Parathyroid adenoma (tissue), 2 donors: Measurements from ENCODE around the gene PLAGL1.

ENCODE experiments used
- H2AFZ ChIP-seq: fragments of 300-600 bp; sonication (generic); one replicate; pipeline ENCODE4 v1.7.0; 2017; ENCODE audit warnings: antibody characterized with exemption, mild to moderate bottlenecking
- H3K27ac ChIP-seq: fragments of 300-600 bp; sonication (generic); one replicate; pipeline ENCODE4 v1.7.0; 2017
- H3K27me3 ChIP-seq: fragments of 300-600 bp; sonication (generic); one replicate; pipeline ENCODE4 v1.7.0; 2017; ENCODE audit warnings: low read length; ENCODE audit not compliant: control insufficient read depth, insufficient read depth
- H3K36me3 ChIP-seq: fragments of 300-600 bp; sonication (generic); one replicate; pipeline ENCODE4 v1.7.0; 2017; ENCODE audit warnings: low read length; ENCODE audit not compliant: control insufficient read depth, insufficient read depth
- H3K4me1 ChIP-seq: fragments of 300-600 bp; sonication (generic); one replicate; pipeline ENCODE4 v1.7.0; 2017; ENCODE audit warnings: control low read depth
- H3K4me2 ChIP-seq: fragments of 300-600 bp; sonication (generic); one replicate; pipeline ENCODE4 v1.7.0; 2017; ENCODE audit warnings: low read length
- H3K4me3 ChIP-seq: fragments of 300-600 bp; sonication (generic); one replicate; pipeline ENCODE4 v1.7.0; 2017; ENCODE audit warnings: low read depth, low read length
- H3K79me2 ChIP-seq: fragments of 300-600 bp; sonication (generic); one replicate; pipeline ENCODE4 v1.7.0; 2017; ENCODE audit warnings: control low read depth
- H3K9ac ChIP-seq: fragments of 300-600 bp; sonication (generic); one replicate; pipeline ENCODE4 v1.7.0; 2017; ENCODE audit warnings: mild to moderate bottlenecking
- H3K9me3 ChIP-seq: fragments of 300-600 bp; sonication (generic); one replicate; pipeline ENCODE4 v1.7.0; 2017; ENCODE audit warnings: low read length; ENCODE audit not compliant: control insufficient read depth
- TF ChIP-seq, protein P1 (sequence below): fragments of 300-600 bp; sonication (generic); IDR thresholded peaks from one replicate; pipeline ENCODE4 v1.7.0; 2017; ENCODE audit warnings: antibody characterized with exemption, mild to moderate bottlenecking
- donor health status: primary hyperparathyroidism.

PLAGL1 gene

DNA sequence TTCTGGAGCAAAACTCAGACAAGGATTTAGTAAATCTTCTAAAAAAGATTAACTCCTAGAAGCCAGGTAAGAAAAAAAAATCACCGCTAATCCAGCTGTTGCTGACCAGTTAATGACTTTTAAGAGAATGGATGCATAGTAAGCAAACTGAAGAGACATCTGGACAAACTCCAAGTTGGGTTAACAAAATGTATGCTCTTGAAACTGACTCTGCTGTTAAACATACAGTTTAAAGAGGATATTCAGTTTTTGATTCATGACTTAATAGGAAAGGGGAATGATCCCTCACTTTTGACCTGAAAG lies 70.4 kb downstream of the PLAGL1 start:
- no peak overlapping the region for H2AFZ ChIP-seq
- H3K4me3 ChIP-seq, result no peak overlapping the region
- no peak overlapping the region for H3K9ac ChIP-seq
- TF ChIP-seq, protein P1, sequence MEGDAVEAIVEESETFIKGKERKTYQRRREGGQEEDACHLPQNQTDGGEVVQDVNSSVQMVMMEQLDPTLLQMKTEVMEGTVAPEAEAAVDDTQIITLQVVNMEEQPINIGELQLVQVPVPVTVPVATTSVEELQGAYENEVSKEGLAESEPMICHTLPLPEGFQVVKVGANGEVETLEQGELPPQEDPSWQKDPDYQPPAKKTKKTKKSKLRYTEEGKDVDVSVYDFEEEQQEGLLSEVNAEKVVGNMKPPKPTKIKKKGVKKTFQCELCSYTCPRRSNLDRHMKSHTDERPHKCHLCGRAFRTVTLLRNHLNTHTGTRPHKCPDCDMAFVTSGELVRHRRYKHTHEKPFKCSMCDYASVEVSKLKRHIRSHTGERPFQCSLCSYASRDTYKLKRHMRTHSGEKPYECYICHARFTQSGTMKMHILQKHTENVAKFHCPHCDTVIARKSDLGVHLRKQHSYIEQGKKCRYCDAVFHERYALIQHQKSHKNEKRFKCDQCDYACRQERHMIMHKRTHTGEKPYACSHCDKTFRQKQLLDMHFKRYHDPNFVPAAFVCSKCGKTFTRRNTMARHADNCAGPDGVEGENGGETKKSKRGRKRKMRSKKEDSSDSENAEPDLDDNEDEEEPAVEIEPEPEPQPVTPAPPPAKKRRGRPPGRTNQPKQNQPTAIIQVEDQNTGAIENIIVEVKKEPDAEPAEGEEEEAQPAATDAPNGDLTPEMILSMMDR, result no peak
- H3K27me3 ChIP-seq, result no peaks in the 10 kb centered on the region
- H3K4me2 ChIP-seq, result no peak overlapping the region
- no peaks in the 10 kb centered on the region for H3K79me2 ChIP-seq
- no peak overlapping the region for H3K27ac ChIP-seq
- no peaks in the 10 kb centered on the region for H3K4me1 ChIP-seq
- H3K9me3 ChIP-seq, result no peaks in the 10 kb centered on the region
- no peaks in the 10 kb centered on the region for H3K36me3 ChIP-seq

DNA sequence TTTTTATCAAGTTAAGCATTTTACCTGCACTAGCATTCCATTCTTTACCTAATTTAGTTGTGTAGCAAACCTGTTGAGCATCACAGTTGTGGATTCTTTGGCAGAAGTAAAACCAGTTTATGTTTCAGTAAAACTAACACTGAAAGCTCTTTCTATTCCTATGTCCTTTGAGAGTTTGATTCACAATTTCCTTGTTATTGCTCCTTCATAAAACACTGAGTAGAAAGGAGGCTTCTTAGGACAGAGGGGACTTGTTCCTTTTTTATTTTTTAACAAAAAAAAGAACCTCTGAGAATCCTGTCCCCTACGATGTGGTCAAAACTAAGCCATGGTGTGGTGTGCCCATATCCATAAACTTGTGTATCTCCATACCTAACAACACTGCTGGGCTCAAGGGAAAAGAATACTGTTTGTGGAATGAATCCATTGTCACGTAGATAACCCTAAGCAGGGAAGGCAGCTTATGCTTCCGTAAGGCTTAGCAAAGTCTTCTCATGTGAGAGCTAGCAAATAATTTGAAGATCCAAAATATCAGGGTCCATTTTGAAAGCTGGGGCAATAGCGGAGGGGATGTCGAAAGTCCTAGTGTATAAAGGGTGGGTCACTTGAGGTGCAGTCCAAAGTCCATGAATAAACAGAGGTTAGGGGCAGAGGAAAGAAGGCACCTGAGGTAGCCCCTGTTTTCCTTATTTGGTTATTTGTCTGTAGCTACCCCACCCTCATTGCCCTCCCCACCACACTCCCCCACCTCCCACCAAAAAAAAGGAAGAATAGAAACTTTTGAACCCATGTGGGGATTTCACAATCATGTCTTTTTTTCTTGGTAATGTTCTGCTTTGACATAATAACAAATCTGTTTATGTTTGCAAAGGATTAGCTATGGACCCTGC lies 71.0 kb downstream of the PLAGL1 start:
- H3K9ac ChIP-seq, result no peak overlapping the region
- H3K36me3 ChIP-seq, result no peaks in the 10 kb centered on the region
- H3K4me2 ChIP-seq, result no peak overlapping the region
- H3K27me3 ChIP-seq, result no peaks in the 10 kb centered on the region
- no peak overlapping the region for H2AFZ ChIP-seq
- H3K9me3 ChIP-seq, result no peaks in the 10 kb centered on the region
- no peak overlapping the region for H3K4me3 ChIP-seq
- H3K79me2 ChIP-seq, result no peaks in the 10 kb centered on the region
- no peaks in the 10 kb centered on the region for H3K4me1 ChIP-seq
- TF ChIP-seq, protein P1, result no peak
- H3K27ac ChIP-seq, result no peak overlapping the region

DNA sequence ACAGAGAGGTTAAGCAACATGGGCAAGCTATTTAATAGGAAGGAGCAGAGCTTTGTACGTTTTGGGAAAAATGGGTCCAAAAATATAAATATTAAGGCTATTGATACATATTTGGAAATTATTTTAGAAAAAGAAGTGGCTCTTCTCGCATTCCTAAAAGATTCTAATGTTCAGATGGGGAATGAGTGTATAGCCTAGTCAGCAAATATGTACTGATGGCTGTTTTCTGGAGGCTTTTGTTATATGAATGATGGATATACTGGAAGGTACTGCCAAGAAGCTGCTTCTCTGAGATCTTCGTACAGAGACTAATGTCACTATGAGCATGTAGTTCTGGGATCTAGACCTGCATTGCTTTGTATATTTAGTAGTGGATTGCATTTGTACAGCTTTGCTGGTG lies 71.7 kb downstream of the PLAGL1 start:
- H3K4me3 ChIP-seq, result no peak overlapping the region
- no peaks in the 10 kb centered on the region for H3K9me3 ChIP-seq
- no peak overlapping the region for H2AFZ ChIP-seq
- H3K36me3 ChIP-seq, result no peaks in the 10 kb centered on the region
- no peak overlapping the region for H3K9ac ChIP-seq
- TF ChIP-seq, protein P1, result no peak
- H3K27me3 ChIP-seq, result no peaks in the 10 kb centered on the region
- H3K27ac ChIP-seq, result no peak overlapping the region
- no peaks in the 10 kb centered on the region for H3K79me2 ChIP-seq
- no peaks in the 10 kb centered on the region for H3K4me1 ChIP-seq
- no peak overlapping the region for H3K4me2 ChIP-seq

DNA sequence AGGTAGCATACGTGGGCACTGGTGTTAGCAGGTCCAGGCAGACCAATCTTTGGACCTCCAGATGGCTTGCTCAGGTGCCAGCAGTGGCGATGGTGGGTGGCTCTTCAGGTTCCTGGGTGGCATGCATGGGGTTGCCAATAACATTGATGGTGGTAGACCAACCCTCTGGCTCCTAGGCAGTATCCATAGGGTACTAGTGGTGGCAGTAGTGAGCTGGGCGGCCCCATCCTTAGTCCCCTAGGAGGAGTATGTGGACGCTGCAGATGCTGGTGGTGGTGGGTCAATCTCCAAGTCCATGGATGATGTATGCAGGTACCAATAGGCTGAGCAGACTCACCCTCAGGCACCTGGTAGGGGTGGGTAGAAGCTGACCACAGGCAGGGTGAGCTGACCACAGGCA lies 73.2 kb downstream of the PLAGL1 start:
- H2AFZ ChIP-seq, result no peak overlapping the region
- no peaks in the 10 kb centered on the region for H3K27me3 ChIP-seq
- TF ChIP-seq, protein P1, result no peak
- no peaks in the 10 kb centered on the region for H3K36me3 ChIP-seq
- no peak overlapping the region for H3K4me3 ChIP-seq
- H3K4me2 ChIP-seq, result no peak overlapping the region
- no peak overlapping the region for H3K9ac ChIP-seq
- no peaks in the 10 kb centered on the region for H3K4me1 ChIP-seq
- H3K9me3 ChIP-seq, result no peaks in the 10 kb centered on the region
- no peaks in the 10 kb centered on the region for H3K79me2 ChIP-seq
- H3K27ac ChIP-seq, result no peak overlapping the region

DNA sequence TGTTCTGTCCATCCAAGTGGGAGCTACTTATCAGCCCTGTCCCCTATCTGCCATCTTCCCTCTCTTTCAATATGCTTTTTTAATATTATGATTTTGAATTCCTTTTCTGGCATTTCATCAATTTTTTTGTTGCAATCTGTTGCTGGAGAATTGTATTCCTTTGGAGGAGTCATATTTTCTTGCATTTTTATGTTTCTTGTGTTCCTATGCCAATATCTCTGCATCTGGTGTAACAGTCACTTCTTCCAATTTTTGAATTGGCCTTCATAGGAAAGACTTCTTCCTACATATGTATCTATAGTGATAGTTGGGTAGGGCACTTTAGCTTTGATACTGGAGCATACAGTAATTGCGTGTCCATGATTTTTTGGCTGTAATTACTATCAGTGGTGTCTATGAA lies 73.7 kb downstream of the PLAGL1 start:
- Histone ChIP-seq H3K9ac (no peak overlapping the region), H3K4me3 (no peak overlapping the region), H3K4me2 (no peak overlapping the region), H2AFZ (no peak overlapping the region), H3K36me3 (no peaks in the 10 kb centered on the region), H3K79me2 (no peaks in the 10 kb centered on the region), H3K27me3 (no peaks in the 10 kb centered on the region), H3K27ac (no peak overlapping the region), H3K4me1 (no peaks in the 10 kb centered on the region), H3K9me3 (no peaks in the 10 kb centered on the region)
- TF ChIP-seq, protein P1, result no peak
